ENCODE measurements around the gene AGO3. TPM values are rescaled to one million over a fixed set of nuclear protein-coding genes. Genes with fewer than 3 reads are reported as not detected.
"Not testable (repeated sequence)": the region's sequence is repeated elsewhere in the genome, so short reads cannot be mapped to it uniquely, and the experiment has no call there.

Gene AGO3
- total RNA-seq, 1 experiment from 2014 or later: 7.5 TPM

- DNase-seq (ENCODE audit: extremely low read depth, low read depth): no peak
These were observed 57.3 kb downstream of the AGO3 start for GRCh38 chr1:35988237-35988636.

- no peak for DNase-seq (ENCODE audit: extremely low read depth, low read depth)
These were observed 76.1 kb downstream of the AGO3 start for GRCh38 chr1:36006941-36007500.

- no peak for DNase-seq (ENCODE audit: extremely low read depth, low read depth)
These were observed 76.8 kb downstream of the AGO3 start for GRCh38 chr1:36007741-36008140.

- DNase-seq (ENCODE audit: extremely low read depth, low read depth): no peak
These were observed 77.8 kb downstream of the AGO3 start for GRCh38 chr1:36008546-36009197.

- no peak for DNase-seq (ENCODE audit: extremely low read depth, low read depth)
These were observed 83.9 kb downstream of the AGO3 start for GRCh38 chr1:36014722-36015220.

- DNase-seq (ENCODE audit: extremely low read depth, low read depth): no peak
These were observed 85.8 kb downstream of the AGO3 start for GRCh38 chr1:36016686-36017085.

- no peak for DNase-seq (ENCODE audit: extremely low read depth, low read depth)
These were observed 92.3 kb downstream of the AGO3 start for GRCh38 chr1:36023098-36023769.

- not testable (repeated sequence) for DNase-seq (ENCODE audit: extremely low read depth, low read depth)
These were observed 93.1 kb downstream of the AGO3 start for GRCh38 chr1:36024024-36024423.

GRCh38 chr1:36024847-36025246 lies 93.9 kb downstream of the AGO3 start:
- no peak for DNase-seq (ENCODE audit: extremely low read depth, low read depth)

GRCh38 chr1:36027766-36028165 lies 96.9 kb downstream of the AGO3 start:
- DNase-seq (ENCODE audit: extremely low read depth, low read depth): no peak

GRCh38 chr1:36031441-36031840 lies 100.5 kb downstream of the AGO3 start:
- DNase-seq (ENCODE audit: extremely low read depth, low read depth): no peak

GRCh38 chr1:36034692-36035091 lies 103.8 kb downstream of the AGO3 start:
- DNase-seq (ENCODE audit: extremely low read depth, low read depth): no peak

- no peak for DNase-seq (ENCODE audit: extremely low read depth, low read depth)
These were observed 104.2 kb downstream of the AGO3 start for GRCh38 chr1:36035154-36035553.

- no peak for DNase-seq (ENCODE audit: extremely low read depth, low read depth)
These were observed 109.3 kb downstream of the AGO3 start for GRCh38 chr1:36040238-36040637.

GRCh38 chr1:36051821-36052220 lies 120.9 kb downstream of the AGO3 start:
- DNase-seq (ENCODE audit: extremely low read depth, low read depth): no peak

- no peak for DNase-seq (ENCODE audit: extremely low read depth, low read depth)
These were observed 123.1 kb downstream of the AGO3 start for GRCh38 chr1:36053978-36054377.

- no peak for DNase-seq (ENCODE audit: extremely low read depth, low read depth)
These were observed 124.8 kb downstream of the AGO3 start for GRCh38 chr1:36055706-36056105.

GRCh38 chr1:36062315-36062714 lies 131.4 kb downstream of the AGO3 start:
- no peak for DNase-seq (ENCODE audit: extremely low read depth, low read depth)

- DNase-seq (ENCODE audit: extremely low read depth, low read depth): no peak
These were observed 137.0 kb downstream of the AGO3 start for GRCh38 chr1:36067871-36068270.

- no peak for DNase-seq (ENCODE audit: extremely low read depth, low read depth)
These were observed 138.0 kb downstream of the AGO3 start for GRCh38 chr1:36068866-36069265.

- no peak for DNase-seq (ENCODE audit: extremely low read depth, low read depth)
These were observed 139.4 kb downstream of the AGO3 start for GRCh38 chr1:36070349-36070748.

GRCh38 chr1:36076979-36077573 lies 146.2 kb downstream of the AGO3 start:
- no peak for DNase-seq (ENCODE audit: extremely low read depth, low read depth)
